HL-60/S4 (cell line): ENCODE data around the gene C11orf16.
"Not testable (repeated sequence)": the region's sequence is repeated elsewhere in the genome, so short reads cannot be mapped to it uniquely, and the experiment has no call there.

ENCODE experiments used
- in situ Hi-C: fragments of 300-500 bp; cut with MboI; formaldehyde crosslinking; loops from 2 replicates; pipeline ENCODE4 v1.14.3; 2022; ENCODE audit warnings: low sequenced_read_pairs

Gene C11orf16, protein sequence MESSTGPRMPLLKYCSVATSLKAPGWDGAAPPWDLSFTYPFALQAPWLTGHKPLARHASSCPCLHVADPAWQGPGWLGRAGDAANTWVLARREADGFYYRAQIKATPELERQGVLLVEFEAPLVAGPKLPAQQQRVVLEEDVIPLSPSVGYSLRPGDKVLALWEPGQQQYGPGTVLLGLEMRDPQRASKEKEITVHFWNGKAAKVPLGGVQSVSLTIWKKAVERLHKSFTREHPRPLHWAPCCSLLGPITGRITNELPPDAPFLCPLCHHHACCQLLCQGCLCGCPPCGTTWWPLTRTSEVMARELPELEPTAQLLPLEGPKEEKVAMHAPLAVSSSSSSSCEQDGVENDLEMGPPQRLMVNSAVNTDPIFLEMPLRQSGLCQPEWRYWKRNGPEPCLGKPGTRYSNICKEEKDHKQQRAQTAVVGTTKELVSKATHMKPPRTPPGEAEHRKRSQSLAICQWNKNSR

DNA sequence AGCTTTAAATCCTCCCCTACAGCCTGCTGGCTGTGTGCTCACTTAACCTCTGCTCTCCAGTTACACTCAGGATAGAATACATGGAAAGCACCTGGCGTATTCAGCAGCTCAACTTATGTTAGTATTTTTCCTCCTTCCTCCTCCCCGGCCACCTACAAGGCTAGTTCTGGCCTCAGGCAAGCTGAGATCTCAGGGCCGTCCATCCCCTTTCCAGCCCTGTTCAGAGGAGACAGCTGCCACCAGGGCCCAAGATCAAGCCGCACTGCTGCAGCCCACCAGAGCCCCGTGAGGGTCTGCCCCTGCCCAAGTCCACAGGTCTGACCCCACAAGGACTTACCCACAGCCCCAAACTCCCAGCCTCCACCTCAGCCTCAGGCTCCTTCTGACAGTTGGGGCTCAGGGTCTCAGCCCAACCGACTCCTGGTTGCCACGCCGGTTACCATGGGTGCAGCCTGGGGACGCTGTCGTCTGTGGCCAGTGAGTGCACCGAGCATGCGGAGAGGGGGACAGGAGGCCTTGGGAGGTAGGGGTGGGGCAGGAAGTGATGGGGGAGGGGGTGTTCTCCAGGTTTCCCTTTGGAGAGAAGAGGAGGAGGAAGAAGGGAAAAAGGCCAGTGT, at the start of gene C11orf16:
C11orf16 (minus strand) TSS at position 384 of the 617 bp plus-strand sequence. CDS start 639 bp downstream, outside the sequence.
- in situ Hi-C loops: no loop called here

DNA sequence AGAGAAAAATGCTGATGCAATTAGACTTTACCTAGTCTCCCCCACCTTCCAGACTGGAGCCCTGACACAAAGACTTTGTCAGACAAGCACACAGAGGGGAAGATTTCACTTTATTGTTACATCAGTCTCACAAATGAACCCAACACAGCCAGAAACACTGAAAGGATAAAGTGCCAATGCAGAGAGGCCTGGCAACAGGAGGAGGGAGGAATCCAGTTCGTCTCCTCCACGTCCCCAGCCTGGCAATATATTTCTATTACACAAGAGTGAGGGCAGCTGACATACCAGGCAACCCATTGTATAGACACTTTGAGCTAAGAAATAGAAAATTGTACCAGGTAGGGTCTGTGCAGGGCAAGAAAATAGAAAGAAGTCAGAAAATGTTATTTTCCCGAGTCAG, 47.7 kb upstream of the C11orf16 start:
- in situ Hi-C loops: no loop called here

DNA sequence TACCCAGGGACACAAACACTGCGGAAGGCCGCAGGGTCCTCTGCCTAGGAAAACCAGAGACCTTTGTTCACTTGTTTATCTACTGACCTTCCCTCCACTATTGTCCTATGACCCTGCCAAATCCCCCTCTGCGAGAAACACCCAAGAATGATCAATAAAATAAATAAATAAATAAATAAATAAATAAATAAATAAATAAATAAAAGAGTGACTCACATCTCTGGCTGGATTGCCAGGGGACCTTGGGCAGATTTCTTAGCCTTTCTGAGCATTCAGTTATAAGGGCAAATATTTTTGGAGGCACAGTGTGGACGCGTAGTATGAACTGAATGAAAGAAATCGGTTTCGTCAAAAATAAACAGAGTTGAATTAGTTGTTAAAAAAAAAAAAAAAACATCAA, 46.6 kb upstream of the C11orf16 start:
- in situ Hi-C loops: not testable (repeated sequence)

DNA sequence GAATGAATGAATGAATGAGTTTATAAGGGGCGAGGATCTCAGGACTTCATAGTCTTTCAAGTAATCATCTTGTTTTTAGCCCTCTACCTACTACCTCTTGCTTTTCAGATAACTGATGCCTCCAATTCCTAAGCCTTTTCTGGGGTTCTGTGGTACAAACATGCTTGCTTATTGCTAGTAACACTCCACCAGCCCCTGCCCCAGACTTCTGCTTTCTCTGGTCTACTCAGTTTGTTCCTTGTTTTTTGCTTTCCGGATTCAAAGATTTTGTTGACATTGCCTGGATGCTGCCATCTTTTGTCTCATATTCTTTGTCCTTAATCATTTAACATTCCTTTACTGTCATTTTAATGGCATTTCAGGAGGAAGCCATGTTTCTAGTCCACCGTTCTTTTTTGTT, 40.4 kb upstream of the C11orf16 start:
- in situ Hi-C loops: no loop called here

DNA sequence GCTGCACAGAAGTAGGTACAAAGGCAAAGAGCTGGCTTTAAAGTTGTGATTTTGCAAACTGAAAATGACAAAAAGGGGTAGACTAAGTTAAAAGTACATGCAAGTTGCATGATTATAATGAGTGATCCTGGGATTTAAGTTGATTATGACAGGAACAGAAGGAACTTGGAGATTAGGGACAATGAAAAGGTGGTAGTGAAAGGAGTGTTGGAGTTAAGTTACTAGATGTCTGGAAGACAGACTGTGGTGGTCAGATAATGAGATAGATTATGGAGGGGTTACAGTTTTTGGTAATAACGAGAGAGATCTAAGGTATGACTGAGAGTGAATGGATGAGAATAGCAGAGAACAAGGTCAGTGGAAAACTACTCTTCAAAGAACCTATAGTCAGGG, 39.2 kb upstream of the C11orf16 start:
- in situ Hi-C loops: no loop called here

DNA sequence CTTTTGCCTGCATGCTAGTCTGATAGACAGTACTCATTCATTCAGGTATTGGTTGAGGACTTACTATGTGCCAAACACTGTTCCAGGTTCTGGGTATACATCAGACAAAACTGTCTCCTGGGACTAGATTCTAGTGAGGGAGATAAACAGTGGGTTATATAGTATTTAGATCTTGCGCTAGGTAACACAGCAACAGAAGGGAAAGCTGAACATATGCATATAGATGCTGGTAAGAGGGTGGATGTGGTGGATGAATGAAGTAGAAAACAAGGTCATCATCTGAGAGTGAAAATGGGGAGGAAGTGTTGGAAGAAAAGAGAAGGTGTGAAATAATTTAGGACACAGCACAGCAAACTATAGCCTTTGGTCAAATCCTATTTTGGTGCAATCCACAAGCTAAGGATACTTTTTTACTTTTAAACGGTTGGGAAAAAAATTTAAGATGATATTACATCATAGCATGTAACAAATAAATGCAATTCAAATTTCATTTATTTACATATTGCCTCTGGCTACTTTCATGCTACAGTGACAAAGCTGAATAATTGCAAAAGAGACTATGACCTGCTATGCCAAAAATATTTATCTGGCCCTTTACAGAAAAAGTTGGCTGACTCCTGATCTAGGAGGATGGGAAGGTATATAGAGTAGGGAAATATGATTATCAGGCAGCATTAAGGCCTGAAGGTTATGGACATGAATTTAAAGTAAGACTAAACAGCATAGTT, 38.6 kb upstream of the C11orf16 start:
- in situ Hi-C loops: no loop called here

DNA sequence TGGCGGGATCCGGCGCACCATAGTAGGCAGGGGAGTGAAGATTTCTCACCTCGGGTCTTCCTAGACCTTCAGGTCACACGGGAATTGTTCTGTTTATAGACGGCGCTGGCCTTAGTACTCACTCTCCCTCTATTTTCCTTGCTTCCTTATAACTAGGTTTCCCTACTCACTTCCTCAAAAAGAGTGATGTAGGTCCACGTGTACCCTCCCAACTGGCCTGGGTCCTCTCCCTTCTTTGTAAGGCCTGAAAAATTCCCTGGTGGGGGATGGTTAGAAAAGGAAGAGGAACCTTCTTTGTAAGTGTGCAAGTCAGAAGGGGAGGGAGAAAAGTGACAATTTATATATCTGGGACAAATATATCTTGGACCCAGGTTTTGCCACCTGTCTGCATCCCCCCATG, 34.4 kb upstream of the C11orf16 start:
- in situ Hi-C loops: no loop called here

DNA sequence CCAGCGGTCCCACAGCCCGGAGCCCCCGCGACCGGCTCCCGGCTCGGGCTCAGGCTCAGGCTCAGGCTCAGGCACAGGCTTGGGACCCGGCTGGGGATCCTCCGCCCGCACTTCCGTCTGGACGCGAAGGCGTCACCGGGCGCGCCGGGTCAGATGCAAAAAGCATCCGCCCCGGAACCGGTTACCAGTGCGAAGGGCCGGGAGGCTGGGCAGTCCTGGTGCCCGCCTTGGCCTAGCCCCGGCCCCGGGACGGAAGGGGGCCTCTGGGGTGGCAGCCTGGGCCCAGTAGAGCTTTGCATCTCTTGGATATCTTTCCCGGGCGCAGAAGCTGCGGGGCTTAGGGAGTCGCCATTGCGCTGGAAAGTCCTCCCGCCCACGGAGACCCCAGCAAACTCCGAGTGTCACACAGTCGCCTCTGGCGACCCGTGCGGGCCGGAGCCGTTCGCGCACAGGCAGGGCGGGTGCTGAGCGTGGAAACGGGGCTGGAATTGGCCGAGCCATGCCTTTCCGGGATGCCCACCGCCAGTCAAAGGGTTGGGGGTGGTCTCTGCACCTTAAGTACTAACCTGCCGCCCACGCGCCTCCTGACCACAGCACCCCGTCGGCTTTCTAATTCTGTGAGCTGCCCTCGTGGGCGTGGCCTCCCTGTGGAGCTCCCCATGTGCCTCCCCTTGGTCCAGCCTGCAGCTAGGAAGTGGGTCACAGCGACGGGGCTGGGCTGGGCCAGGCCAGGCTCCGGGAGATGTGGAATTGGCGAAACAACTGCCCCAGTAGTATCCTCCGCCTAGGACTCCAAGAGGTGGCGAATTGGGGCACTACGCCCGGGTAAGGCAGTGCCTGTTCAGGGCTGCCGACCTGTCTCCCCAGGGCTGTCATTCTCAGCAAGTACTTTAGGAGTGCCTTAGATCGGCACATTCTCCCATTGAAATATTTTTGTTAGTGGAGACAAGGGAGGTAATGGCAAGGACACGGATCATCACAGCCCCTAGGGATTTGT, 31.9 kb upstream of the C11orf16 start, which contains the start of gene TMEM9B:
TMEM9B (minus strand) TSS at position 119 of the 997 bp plus-strand sequence. CDS start 129 bp downstream, outside the sequence.
- in situ Hi-C loops: no loop called here

DNA sequence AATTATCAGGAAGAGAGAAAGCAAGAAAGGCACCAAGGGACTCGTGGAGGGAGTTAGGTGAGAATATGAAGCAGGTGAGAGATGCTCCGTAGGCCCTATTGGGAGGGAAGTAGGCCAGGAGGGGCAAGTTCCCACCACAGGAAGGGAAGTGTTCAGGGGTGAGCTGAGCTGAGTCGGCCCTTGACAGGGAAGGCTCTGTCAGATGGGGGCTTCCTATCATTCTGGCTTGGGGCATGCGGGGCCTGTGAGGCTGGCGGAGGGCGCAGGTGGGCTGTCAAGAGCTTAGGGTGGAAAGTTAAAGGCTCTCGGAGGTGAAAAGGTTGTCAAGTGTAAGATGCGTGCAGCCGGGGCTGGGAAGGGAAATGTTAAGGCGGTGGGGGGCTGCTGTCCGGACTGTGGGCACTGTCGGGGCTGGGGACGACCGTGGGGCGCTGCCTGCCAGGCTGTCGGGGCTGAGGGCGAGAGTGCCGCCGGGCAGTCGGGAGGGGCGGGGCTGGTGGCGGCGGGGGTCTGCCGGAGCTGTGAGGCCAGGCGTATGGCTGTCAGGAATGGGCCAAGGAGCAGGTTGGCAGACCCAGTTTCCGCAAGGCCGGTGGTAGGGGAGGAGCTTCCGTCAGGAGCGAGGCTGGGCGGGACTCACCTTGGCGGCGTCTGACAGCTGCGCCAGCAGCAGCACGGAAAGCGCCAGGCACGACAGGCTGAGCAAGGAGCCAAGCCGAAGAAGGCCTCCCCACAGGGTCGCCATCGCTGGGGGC, 31.0 kb upstream of the C11orf16 start:
- in situ Hi-C loops: no loop called here

DNA sequence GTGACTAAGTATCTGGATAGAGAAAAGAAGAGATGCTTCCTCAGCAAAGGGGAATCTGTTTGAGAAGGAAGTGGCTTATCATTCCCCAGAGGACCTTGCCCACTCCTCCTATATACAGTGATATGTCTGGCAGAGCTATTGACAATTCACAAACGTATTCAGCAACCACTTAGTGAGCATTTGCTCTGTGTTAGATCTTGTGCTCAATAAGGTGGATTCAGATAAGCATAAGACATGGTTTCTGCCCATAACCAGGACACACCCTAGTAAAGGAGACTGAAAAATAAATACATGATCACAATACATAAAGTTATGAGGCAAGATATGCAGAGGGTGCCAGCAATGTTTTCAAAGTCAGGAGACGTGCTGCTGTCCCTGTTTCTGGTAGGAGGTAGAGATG, 30.1 kb upstream of the C11orf16 start:
- in situ Hi-C loops: no loop called here

DNA sequence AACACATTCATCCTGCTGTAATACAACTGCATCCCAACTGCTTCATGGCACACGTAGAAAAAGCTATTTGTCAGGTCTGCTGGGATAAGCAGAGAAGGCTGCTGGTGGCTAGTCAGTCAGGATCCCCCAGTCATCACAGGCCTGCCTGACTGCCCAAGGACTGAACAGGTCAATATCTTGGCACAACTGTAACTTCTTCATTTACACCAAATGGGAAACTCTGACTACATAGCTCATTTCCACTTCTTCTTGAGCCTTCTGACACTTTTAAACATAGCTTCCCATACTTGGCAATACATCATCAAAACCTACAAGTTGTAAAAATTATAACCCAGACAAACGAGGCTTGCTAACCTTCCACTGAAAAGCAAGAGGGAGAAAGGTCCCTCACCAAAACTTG, 28.7 kb upstream of the C11orf16 start:
- in situ Hi-C loops: no loop called here

DNA sequence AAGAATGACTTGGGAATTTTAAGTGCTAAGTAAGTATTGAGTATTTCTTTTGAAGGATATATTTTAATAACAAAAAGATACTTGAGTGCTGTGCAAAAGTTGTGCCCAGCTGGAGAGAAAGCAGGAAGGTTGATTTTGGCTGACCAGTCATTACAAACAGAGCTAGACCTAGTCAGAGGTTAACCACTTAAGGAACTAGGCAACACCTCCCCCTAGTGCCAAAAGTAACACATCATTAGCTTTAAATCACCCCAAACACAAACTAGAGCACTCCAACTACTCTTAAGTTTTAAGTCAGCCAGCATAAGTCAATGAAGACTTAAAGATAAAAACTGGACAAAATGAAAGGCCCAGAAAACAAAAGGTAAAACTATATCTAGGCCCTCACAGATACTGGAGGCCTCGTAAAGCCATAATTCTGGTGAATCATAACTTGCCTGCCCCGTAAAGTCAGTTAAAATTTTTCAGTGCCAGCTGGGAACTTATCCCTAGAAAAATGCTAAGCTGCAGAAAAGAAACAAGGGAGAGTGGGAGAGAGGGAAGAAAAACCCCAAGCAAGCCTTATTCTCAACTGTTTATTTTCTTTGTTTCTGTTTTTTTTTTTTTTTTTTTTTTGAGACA, 26.9 kb upstream of the C11orf16 start:
- in situ Hi-C loops: no loop called here

DNA sequence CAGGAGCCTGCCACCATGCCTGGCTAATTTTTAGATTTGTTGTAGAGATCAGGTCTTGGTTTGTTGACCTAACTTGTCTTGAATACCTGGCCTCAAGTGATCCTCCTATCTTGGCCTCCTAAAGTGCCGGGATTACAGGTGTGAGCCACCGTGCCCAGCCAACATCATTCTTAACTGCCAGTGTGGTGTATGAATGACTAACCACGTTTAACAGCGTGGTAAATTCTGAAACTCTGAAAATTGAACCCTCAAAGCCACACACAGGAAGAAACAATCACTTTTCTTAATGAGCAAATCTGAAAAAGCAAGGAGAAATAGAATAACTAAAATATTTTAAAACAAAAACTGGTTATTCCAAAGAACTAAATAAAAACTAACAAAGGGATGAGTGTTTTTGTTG, 24.1 kb upstream of the C11orf16 start:
- in situ Hi-C loops: no loop called here

DNA sequence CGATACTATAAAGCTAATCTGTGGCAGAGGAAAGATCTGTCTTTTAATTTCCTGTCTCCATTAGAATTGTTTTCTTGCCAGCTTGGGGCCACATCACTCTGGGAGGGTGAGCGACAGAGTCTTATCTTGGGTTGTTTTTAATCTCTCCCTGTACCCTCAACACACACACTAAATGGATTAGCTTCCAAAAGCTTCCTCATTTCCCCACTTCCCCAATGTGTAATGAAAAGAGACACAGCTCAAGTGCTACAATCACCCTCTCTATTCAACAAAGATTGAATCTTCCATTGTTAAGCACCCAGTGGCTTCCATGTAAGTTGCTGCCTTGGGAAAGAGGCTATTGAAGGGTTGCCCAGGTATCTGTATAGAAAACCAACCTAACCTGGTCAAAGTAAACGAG, 16.1 kb upstream of the C11orf16 start:
- in situ Hi-C loops: no loop called here

DNA sequence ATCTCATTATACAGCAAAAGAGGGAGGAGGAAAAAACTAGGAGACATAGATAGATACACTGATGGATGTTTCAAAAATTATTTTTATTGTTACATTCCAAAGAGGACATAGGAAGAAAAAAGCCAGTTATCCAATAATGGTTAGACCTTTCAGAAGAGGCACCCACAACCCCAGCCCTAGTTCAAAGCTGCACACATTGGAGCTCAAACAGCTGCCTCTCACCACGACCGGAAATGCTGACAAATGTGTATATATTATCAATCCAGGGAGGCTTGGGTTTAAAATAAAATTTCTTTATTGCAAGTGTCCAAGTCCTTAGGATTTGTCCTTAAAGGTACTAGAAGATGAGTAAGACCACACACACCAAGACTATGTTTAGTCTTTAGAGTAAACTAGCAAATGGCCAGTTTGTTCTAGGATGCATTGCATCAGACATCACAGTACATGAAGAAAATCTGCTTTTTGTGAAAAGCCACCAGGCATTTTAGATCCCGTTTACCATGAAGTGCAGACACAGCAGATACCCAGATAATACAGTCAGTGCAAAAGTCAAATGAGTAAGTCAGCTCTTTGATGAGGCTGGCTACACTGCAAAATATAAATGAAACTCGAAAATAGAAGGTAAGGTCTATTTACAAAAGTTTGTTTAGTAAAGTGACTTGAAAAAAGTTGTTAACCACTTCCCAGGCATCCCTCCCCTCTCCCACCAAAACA, 14.6 kb upstream of the C11orf16 start:
- in situ Hi-C loops: no loop called here

DNA sequence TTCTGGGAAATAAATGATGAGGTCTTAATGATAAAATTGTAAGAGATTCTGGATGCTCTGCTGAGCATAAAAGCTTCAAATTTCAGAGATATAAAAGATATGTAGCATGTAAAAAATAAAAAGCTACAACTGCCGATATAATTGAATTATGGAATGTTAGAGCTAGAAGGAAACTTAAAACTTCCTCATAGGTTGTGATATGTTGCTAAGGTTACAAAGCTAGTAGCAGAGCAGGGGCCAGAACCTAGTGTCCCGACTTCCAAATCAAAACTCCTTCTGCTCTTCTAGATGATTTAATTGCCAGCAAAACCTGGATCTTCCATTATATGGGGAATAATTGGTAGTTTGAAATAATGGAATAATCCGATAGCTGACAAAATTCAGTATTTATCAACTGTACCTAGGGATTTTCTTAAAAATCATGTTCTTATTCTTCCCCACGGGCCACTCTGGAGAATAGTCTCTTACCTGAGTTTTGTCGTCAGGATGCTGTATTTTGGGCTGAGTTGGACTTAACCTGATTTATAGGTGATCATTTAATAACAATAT, 9.8 kb upstream of the C11orf16 start, which contains the start of gene ASCL3:
ASCL3 (minus strand) TSS at position 499 of the 549 bp plus-strand sequence. CDS start 4,855 bp downstream, outside the sequence.
- in situ Hi-C loops: no loop called here

DNA sequence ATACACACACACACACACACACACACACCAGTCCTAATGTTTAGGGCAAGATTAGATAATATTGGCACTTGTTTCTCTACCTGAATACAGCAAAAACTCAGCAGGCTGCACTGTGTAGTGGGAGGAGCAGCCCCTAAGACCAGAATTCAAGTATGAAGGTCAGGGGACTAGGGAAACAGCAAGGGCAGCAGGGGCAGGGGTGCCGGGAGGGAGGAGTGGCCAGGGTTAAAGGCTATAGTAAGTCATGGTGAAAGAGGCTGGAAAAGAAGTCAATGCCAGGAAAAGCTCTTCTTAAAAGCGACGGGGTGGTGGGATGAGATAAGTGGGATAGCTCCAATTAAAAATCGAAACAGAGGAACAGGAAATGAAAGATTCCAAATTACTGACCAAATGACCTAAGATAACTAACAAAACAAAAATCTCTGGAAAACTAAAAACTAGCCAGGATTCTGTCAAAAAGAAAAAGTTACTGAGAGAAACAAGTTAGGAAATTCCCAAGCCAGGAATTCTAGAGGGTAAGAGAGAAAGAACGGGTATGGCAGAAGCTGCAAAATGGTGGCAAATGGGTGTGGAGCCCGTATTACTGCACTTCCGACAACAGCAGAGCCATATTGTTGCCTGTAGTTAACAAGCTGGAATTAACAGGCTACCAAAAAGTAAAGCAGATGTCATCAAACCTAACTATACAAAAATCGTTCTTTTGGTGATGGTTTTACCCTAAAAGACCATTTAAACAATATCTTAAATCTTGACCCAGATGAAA, 8.8 kb upstream of the C11orf16 start:
- in situ Hi-C loops: no loop called here
